ENCODE measurements around the gene DNAH6.

The DNAH6 gene

GRCh38 chr2:84676295-84676694, 160.0 kb downstream of the DNAH6 start:
- no peak for DNase-seq (ENCODE audit: low read depth, low spot score)
- ChIA-PET CTCF (no interaction called here), POLR2A (no interaction called here)
- no peak for TF ChIP-seq CTCF (IDR thresholded peaks at IDR 0.05; ENCODE audit: insufficient read depth, low read length, missing control alignments)
- no peak overlapping the region for H3K4me3 ChIP-seq (ENCODE audit: low read depth, low read length)

- no peak for TF ChIP-seq CTCF (IDR thresholded peaks at IDR 0.05; ENCODE audit: insufficient read depth, low read length, missing control alignments)
- no peak for DNase-seq (ENCODE audit: low read depth, low spot score)
- ChIA-PET CTCF (no interaction called here), POLR2A (no interaction called here)
- H3K4me3 ChIP-seq (ENCODE audit: low read depth, low read length), result no peak overlapping the region
These were observed 161.9 kb downstream of the DNAH6 start for GRCh38 chr2:84678214-84678613.

- POLR2A ChIA-PET, result no interaction called here
- no peak for DNase-seq (ENCODE audit: low read depth, low spot score)
- CTCF ChIA-PET, result no interaction called here
- no peak for TF ChIP-seq CTCF (IDR thresholded peaks at IDR 0.05; ENCODE audit: insufficient read depth, low read length, missing control alignments)
- no peak overlapping the region for H3K4me3 ChIP-seq (ENCODE audit: low read depth, low read length)
These were observed 170.6 kb downstream of the DNAH6 start for GRCh38 chr2:84686783-84687476.

- no peak overlapping the region for H3K4me3 ChIP-seq (ENCODE audit: low read depth, low read length)
- ChIA-PET CTCF (no interaction called here), POLR2A (no interaction called here)
- DNase-seq (ENCODE audit: low read depth, low spot score), result no peak
- TF ChIP-seq CTCF (IDR thresholded peaks at IDR 0.05; ENCODE audit: insufficient read depth, low read length, missing control alignments), result no peak
These were observed 171.3 kb downstream of the DNAH6 start for GRCh38 chr2:84687498-84688149.

- TF ChIP-seq CTCF (IDR thresholded peaks at IDR 0.05; ENCODE audit: insufficient read depth, low read length, missing control alignments), result no peak
- no peak for DNase-seq (ENCODE audit: low read depth, low spot score)
- CTCF ChIA-PET, result no interaction called here
- no peak overlapping the region for H3K4me3 ChIP-seq (ENCODE audit: low read depth, low read length)
- POLR2A ChIA-PET, result no interaction called here
These were observed 173.9 kb downstream of the DNAH6 start for GRCh38 chr2:84690225-84690624.

- no peak for TF ChIP-seq CTCF (IDR thresholded peaks at IDR 0.05; ENCODE audit: insufficient read depth, low read length, missing control alignments)
- no peak overlapping the region for H3K4me3 ChIP-seq (ENCODE audit: low read depth, low read length)
- POLR2A ChIA-PET, result no interaction called here
- no peak for DNase-seq (ENCODE audit: low read depth, low spot score)
- CTCF ChIA-PET, result no interaction called here
These were observed 177.9 kb downstream of the DNAH6 start for GRCh38 chr2:84694088-84694622.

Measured in AG04449 (cell line).